NCI-H128 (cell line): ENCODE results near the gene TTC7B.

ENCODE experiments used
- DNase-seq: peaks from one replicate; lab custom pipeline; 2025; ENCODE audit not compliant: unreplicated experiment; lab: John Stamatoyannopoulos, UW

TTC7B gene

GRCh38 chr14:90517076-90517841 is 299.0 kb downstream of the TTC7B start:
- DNase-seq: no peak

GRCh38 chr14:90514566-90514965 is 301.7 kb downstream of the TTC7B start:
- DNase-seq: no peak

- no peak for DNase-seq
Observed at GRCh38 chr14:90514015-90514398, 302.2 kb downstream of the TTC7B start.

- peak; percentile 77 for DNase-seq
Observed at GRCh38 chr14:90513161-90514014, 302.8 kb downstream of the TTC7B start.

- no peak for DNase-seq
Observed at GRCh38 chr14:90512329-90512991, 303.8 kb downstream of the TTC7B start.

- DNase-seq: no peak
Observed at GRCh38 chr14:90511795-90512328, 304.4 kb downstream of the TTC7B start.

GRCh38 chr14:90511252-90511651 is 305.0 kb downstream of the TTC7B start:
- DNase-seq: no peak

- peak; percentile 26 for DNase-seq
Observed at GRCh38 chr14:90510159-90510558, 306.1 kb downstream of the TTC7B start.

GRCh38 chr14:90509403-90509802 is 306.8 kb downstream of the TTC7B start:
- DNase-seq: no peak

- no peak for DNase-seq
Observed at GRCh38 chr14:90508536-90509254, 307.5 kb downstream of the TTC7B start.

GRCh38 chr14:90508036-90508435 is 308.2 kb downstream of the TTC7B start:
- no peak for DNase-seq

GRCh38 chr14:90507428-90507827 is 308.8 kb downstream of the TTC7B start:
- no peak for DNase-seq

- no peak for DNase-seq
Observed at GRCh38 chr14:90506748-90507147, 309.5 kb downstream of the TTC7B start.

- DNase-seq: peak; percentile 35
Observed at GRCh38 chr14:90505531-90505930, 310.7 kb downstream of the TTC7B start.

- DNase-seq: no peak
Observed at GRCh38 chr14:90504643-90505042, 311.6 kb downstream of the TTC7B start.

GRCh38 chr14:90503582-90503981 is 312.6 kb downstream of the TTC7B start:
- DNase-seq: no peak

GRCh38 chr14:90502760-90503159 is 313.5 kb downstream of the TTC7B start:
- DNase-seq: no peak

- no peak for DNase-seq
Observed at GRCh38 chr14:90500665-90501370, 315.4 kb downstream of the TTC7B start.

- no peak for DNase-seq
Observed at GRCh38 chr14:90499908-90500664, 316.1 kb downstream of the TTC7B start.
